ENCODE measurements around the gene ZDHHC14.
"Not testable (repeated sequence)": the region's sequence is repeated elsewhere in the genome, so short reads cannot be mapped to it uniquely, and the experiment has no call there.

The ZDHHC14 gene

GRCh38 chr6:157408427-157408826, 27.4 kb downstream of the ZDHHC14 start:
- not testable (repeated sequence) for FAIRE-seq

- FAIRE-seq = no peak
These were observed 29.1 kb downstream of the ZDHHC14 start for GRCh38 chr6:157410045-157410444.

GRCh38 chr6:157411368-157411767, 30.4 kb downstream of the ZDHHC14 start:
- FAIRE-seq = no peak

- FAIRE-seq = no peak
These were observed 31.8 kb downstream of the ZDHHC14 start for GRCh38 chr6:157412791-157413190.

GRCh38 chr6:157420497-157420896, 39.5 kb downstream of the ZDHHC14 start:
- no peak for FAIRE-seq

GRCh38 chr6:157424491-157425020, 43.6 kb downstream of the ZDHHC14 start:
- FAIRE-seq = no peak

GRCh38 chr6:157427969-157428368, 47.0 kb downstream of the ZDHHC14 start:
- FAIRE-seq = no peak

- FAIRE-seq = no peak
These were observed 47.6 kb downstream of the ZDHHC14 start for GRCh38 chr6:157428427-157429202.

- FAIRE-seq = no peak
These were observed 48.3 kb downstream of the ZDHHC14 start for GRCh38 chr6:157429248-157429647.

- FAIRE-seq = no peak
These were observed 49.8 kb downstream of the ZDHHC14 start for GRCh38 chr6:157430834-157431233.

GRCh38 chr6:157432231-157432891, 51.4 kb downstream of the ZDHHC14 start:
- no peak for FAIRE-seq

- FAIRE-seq = no peak
These were observed 51.9 kb downstream of the ZDHHC14 start for GRCh38 chr6:157432892-157433265.

- no peak for FAIRE-seq
These were observed 52.7 kb downstream of the ZDHHC14 start for GRCh38 chr6:157433678-157434081.

GRCh38 chr6:157434349-157435033, 53.5 kb downstream of the ZDHHC14 start:
- no peak for FAIRE-seq

- FAIRE-seq = no peak
These were observed 55.4 kb downstream of the ZDHHC14 start for GRCh38 chr6:157436219-157436943.

- no peak for FAIRE-seq
These were observed 56.0 kb downstream of the ZDHHC14 start for GRCh38 chr6:157436944-157437336.

GRCh38 chr6:157438611-157439111, 57.7 kb downstream of the ZDHHC14 start:
- FAIRE-seq = no peak

GRCh38 chr6:157440171-157440570, 59.2 kb downstream of the ZDHHC14 start:
- no peak for FAIRE-seq

- FAIRE-seq = no peak
These were observed 61.3 kb downstream of the ZDHHC14 start for GRCh38 chr6:157442291-157442690.

- no peak for FAIRE-seq
These were observed 62.2 kb downstream of the ZDHHC14 start for GRCh38 chr6:157443066-157443800.

GRCh38 chr6:157445277-157446009, 64.5 kb downstream of the ZDHHC14 start:
- no peak for FAIRE-seq
